Breast epithelium (tissue), 4 donors: ENCODE data around the gene BEST1. TPM values are rescaled to one million over a fixed set of nuclear protein-coding genes. Genes with fewer than 3 reads are reported as not detected.

Experiments
- DNase-seq, 2 donors: peaks; one replicate each; pipeline ENCODE4 v3.0.0-alpha.2; 2019; ENCODE audit warnings: low spot score in 2 of 2
- H3K27ac ChIP-seq, 2 donors: fragments of 200-600 bp; sonication (generic) in 1 of 2; one replicate each; pipeline ENCODE4 v1.5.1; 2016 to 2019; ENCODE audit warnings: mild to moderate bottlenecking in 1 of 2
- H3K27me3 ChIP-seq, 2 donors: fragments of 200-600 bp; sonication (generic) in 1 of 2; one replicate each; pipeline versions ENCODE4 v1.5.1 to v1.6.0; 2017 to 2019; ENCODE audit warnings: control low read depth in 1 of 2, mild to moderate bottlenecking in 1 of 2
- H3K36me3 ChIP-seq: fragments of 200-600 bp; one replicate; pipeline ENCODE4 v1.5.1; 2019
- H3K4me1 ChIP-seq, 2 donors: fragments of 200-600 bp; sonication (generic); one replicate each; pipeline ENCODE4 v1.5.1; 2016 to 2019; ENCODE audit warnings: control low read depth in 1 of 2
- H3K4me3 ChIP-seq, 3 donors: fragments of 200-600 bp; sonication (generic); 1 replicate in 2 of 3; 2 replicates in 1 of 3; pipeline ENCODE4 v1.5.1; 2016 to 2019; ENCODE audit warnings: mild to moderate bottlenecking in 3 of 3, moderate library complexity in 2 of 3
- H3K9me3 ChIP-seq, 2 donors: fragments of 200-600 bp; sonication (generic) in 1 of 2; one replicate each; pipeline ENCODE4 v1.5.1; 2016 to 2019; ENCODE audit warnings: control low read depth in 1 of 2
- CTCF ChIP-seq, 3 donors: fragments of 450-650 bp; IDR thresholded peaks; one replicate each; pipeline ENCODE4 v1.5.1; 2016 to 2017; ENCODE audit warnings: antibody characterized with exemption in 3 of 3, mild to moderate bottlenecking in 3 of 3, moderate library complexity in 3 of 3
- POLR2A ChIP-seq: fragments of 450-650 bp; IDR thresholded peaks from one replicate; pipeline ENCODE4 v1.6.1; 2016; ENCODE audit warnings: antibody characterized with exemption, mild to moderate bottlenecking, moderate library complexity
- POLR2AphosphoS5 ChIP-seq, 3 donors: sonication (generic); formaldehyde crosslinking; IDR thresholded peaks; one replicate each; pipeline ENCODE4 v1.6.1; 2017; ENCODE audit warnings: antibody characterized with exemption in 3 of 3
- intact Hi-C: fragments of 100-400 bp; cut with DNase I; formaldehyde crosslinking; loops from one replicate; pipeline ENCODE4 v1.15.1; 2023; ENCODE audit warnings: low total_unique reads
- total RNA-seq, 3 donors: library from RNA; depleted of rRNA; stranded (reverse); fragments of >200 nt; gene quantifications; one replicate each; pipeline ENCODE4 v1.1.0, GENCODE V29; 2016

The BEST1 gene
- total RNA-seq, 3 donors from 2014 or later, result 3.7 to 10.1 (median 5.9) TPM

- intact Hi-C loops, result no loop called here
- Histone ChIP-seq H3K4me1 (no peaks in the 10 kb centered on the region), H3K4me3 (no peak overlapping the region), H3K9me3 (no peaks in the 10 kb centered on the region), H3K27ac (peak overlapping the region in 1 of 2 donors; percentile 82), H3K27me3 (no peaks in the 10 kb centered on the region), H3K36me3 (no peaks in the 10 kb centered on the region)
- DNase-seq, result no peak
- TF ChIP-seq POLR2A, result no peak
- no peak for TF ChIP-seq POLR2AphosphoS5 (IDR thresholded peaks at IDR 0.05)
- no peak for TF ChIP-seq CTCF (IDR thresholded peaks at IDR 0.05)
These were observed 61.7 kb downstream of the BEST1 start for GRCh38 chr11:62011881-62012280.

GRCh38 chr11:62012451-62012831 lies 62.3 kb downstream of the BEST1 start:
- Histone ChIP-seq H3K9me3 (no peaks in the 10 kb centered on the region), H3K27ac (peak overlapping the region; percentile 82 to 83), H3K4me1 (no peaks in the 10 kb centered on the region), H3K27me3 (no peaks in the 10 kb centered on the region), H3K4me3 (no peak overlapping the region), H3K36me3 (no peaks in the 10 kb centered on the region)
- intact Hi-C loops, result no loop called here
- DNase-seq, result no peak
- TF ChIP-seq POLR2AphosphoS5 (IDR thresholded peaks at IDR 0.05) (no peak), CTCF (IDR thresholded peaks at IDR 0.05) (no peak), POLR2A (no peak)

DNA sequence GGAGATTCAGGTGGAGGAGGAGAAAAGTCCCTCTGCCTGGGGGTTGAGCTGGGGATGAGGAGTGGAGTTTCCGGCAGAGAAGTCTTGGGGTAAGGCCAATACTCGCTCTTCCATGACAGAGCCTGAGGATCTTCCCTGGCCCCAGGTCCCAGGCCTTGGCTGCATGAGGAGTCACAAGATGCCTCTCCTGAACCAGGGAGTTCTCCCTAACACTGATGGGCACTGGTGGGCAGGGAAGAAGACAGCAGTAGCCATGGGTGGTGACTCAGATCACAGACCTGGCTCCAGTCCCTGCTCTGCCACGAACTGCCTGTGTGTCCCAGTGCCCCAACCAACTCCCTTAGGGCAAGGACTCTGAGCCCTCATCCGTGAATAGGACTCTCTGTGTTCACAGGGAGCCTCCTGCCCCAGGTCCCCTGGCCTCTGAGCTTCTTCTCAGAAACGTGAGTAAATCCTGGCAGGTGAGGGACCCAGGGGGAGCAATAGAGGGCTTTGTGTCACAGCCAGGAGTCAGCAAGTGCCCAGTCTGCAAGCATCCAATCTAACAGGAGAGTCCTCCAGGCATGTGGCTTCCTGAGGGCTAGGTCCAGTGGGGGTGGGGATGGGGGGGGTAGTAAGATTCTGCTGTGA lies 62.8 kb downstream of the BEST1 start:
- peak in 2 of 3 donors; percentile 31 to 58 for TF ChIP-seq POLR2AphosphoS5 (IDR thresholded peaks at IDR 0.05)
- TF ChIP-seq CTCF (IDR thresholded peaks at IDR 0.05), result no peak
- H3K4me1 ChIP-seq, result no peaks in the 10 kb centered on the region
- peak overlapping the region; percentile 82 to 83 for H3K27ac ChIP-seq
- H3K9me3 ChIP-seq, result no peaks in the 10 kb centered on the region
- H3K27me3 ChIP-seq, result no peaks in the 10 kb centered on the region
- intact Hi-C loops, result no loop called here
- DNase-seq, result peak; percentile 71 to 90
- no peaks in the 10 kb centered on the region for H3K36me3 ChIP-seq
- peak overlapping the region in 1 of 3 donors; percentile 53 for H3K4me3 ChIP-seq

Other genes starting within 250 kb of the BEST1 start
- gene MYRF, start 197.7 kb upstream of the BEST1 start, total RNA-seq, result 1 to 10 TPM in 1 of 3 donors, under 1 TPM in 2; 0.32 to 6.9 (median 0.66) TPM
- gene TMEM258, start 157.8 kb upstream of the BEST1 start, total RNA-seq, result 10 to 100 TPM; 35.4 to 55.4 (median 35.7) TPM
- 1 to 10 TPM; 5.9 to 9.2 (median 8.5) TPM for gene FEN1, start 157.4 kb upstream of the BEST1 start, total RNA-seq
- gene FADS1, start 133.3 kb upstream of the BEST1 start, total RNA-seq, result 100 to 1,000 TPM in 1 of 3 donors, 10 to 100 TPM in 1, 1 to 10 TPM in 1; 8.8 to 112 (median 15.1) TPM
- gene FADS2, start 122.1 kb upstream of the BEST1 start, total RNA-seq, result 10 to 100 TPM in 1 of 3 donors, 1 to 10 TPM in 2; 5.6 to 35.8 (median 7.5) TPM
- gene FADS3, start 58.8 kb upstream of the BEST1 start, total RNA-seq, result 100 to 1,000 TPM in 2 of 3 donors, 10 to 100 TPM in 1; 38.8 to 156 (median 112) TPM
- 10 to 100 TPM; 11.7 to 27.9 (median 22.6) TPM for gene RAB3IL1, start 32.8 kb upstream of the BEST1 start, total RNA-seq
- 1,000 to 10,000 TPM; 2,151 to 6,439 (median 3,491) TPM for gene FTH1, start 17.3 kb downstream of the BEST1 start, total RNA-seq
- 10 to 100 TPM in 2 of 3 donors, 1 to 10 TPM in 1; 8.5 to 19.0 (median 14.8) TPM for gene INCENP, start 173.7 kb downstream of the BEST1 start, total RNA-seq
- not detected for gene SCGB1D1, start 239.9 kb downstream of the BEST1 start, total RNA-seq